Skin epidermis (tissue), 12 donors: Measurements from ENCODE around the gene MBD3L4.
A peak's percentile ranks its signal among the peaks of the same experiment; 100 is the strongest.
"Not testable (repeated sequence)": the region's sequence is repeated elsewhere in the genome, so short reads cannot be mapped to it uniquely, and the experiment has no call there.

Experiments used
- H3K27ac ChIP-seq, 21 experiments: fragments of 200-600 bp; sonication (generic) in 11 of 21; one replicate each; pipeline ENCODE4 v1.5.0; 2020; ENCODE audit warnings: mild to moderate bottlenecking in 3 of 21, inconsistent platforms in 2 of 21, moderate library complexity in 2 of 21
- H3K4me3 ChIP-seq, 7 experiments: fragments of 200-600 bp; sonication (generic) in 2 of 7; one replicate each; pipeline ENCODE4 v1.5.0; 2020; ENCODE audit warnings: inconsistent platforms in 2 of 7, mild to moderate bottlenecking in 2 of 7, moderate library complexity in 1 of 7

MBD3L4 gene

GRCh38 chr19:7052896-7053295 lies 12.9 kb upstream of the MBD3L4 start:
- H3K4me3 ChIP-seq, H3K27ac ChIP-seq: not testable (repeated sequence)

- H3K27ac ChIP-seq, H3K4me3 ChIP-seq: not testable (repeated sequence)
Measured at GRCh38 chr19:7051421-7051820, 11.4 kb upstream of the MBD3L4 start.

GRCh38 chr19:7049021-7049420 lies 9.0 kb upstream of the MBD3L4 start, which contains the start of gene MBD3L2:
MBD3L2 (plus strand) TSS chr19:7049321; CDS start chr19:7049374, 53 bp downstream.
- not testable (repeated sequence) for H3K4me3 ChIP-seq, H3K27ac ChIP-seq

GRCh38 chr19:7041563-7041962 lies 1.6 kb upstream of the MBD3L4 start:
- H3K4me3 ChIP-seq, H3K27ac ChIP-seq: not testable (repeated sequence)

GRCh38 chr19:7030278-7030677 lies 9.7 kb downstream of the MBD3L4 start, which contains the start of gene MBD3L5:
MBD3L5 (plus strand) TSS chr19:7030578; CDS start chr19:7030612, 34 bp downstream.
- not testable (repeated sequence) for H3K4me3 ChIP-seq, H3K27ac ChIP-seq

- not testable (repeated sequence) for H3K27ac ChIP-seq, H3K4me3 ChIP-seq
Measured at GRCh38 chr19:7028790-7029189, 11.2 kb downstream of the MBD3L4 start.

GRCh38 chr19:7021331-7021730 lies 18.6 kb downstream of the MBD3L4 start, which contains the start of gene MBD3L2B:
MBD3L2B (minus strand) TSS chr19:7021431; CDS start chr19:7021397, 34 bp downstream.
- not testable (repeated sequence) for H3K4me3 ChIP-seq, H3K27ac ChIP-seq

- Histone ChIP-seq H3K4me3 (no peak overlapping the region), H3K27ac (no peak overlapping the region)
Measured at GRCh38 chr19:7018828-7019227, 21.2 kb downstream of the MBD3L4 start.

- Histone ChIP-seq H3K4me3 (no peak overlapping the region), H3K27ac (peak overlapping the region in 1 of 21 experiments; percentile 23)
Measured at GRCh38 chr19:7013678-7014077, 26.3 kb downstream of the MBD3L4 start.

- Histone ChIP-seq H3K27ac (no peak overlapping the region), H3K4me3 (no peak overlapping the region)
Measured at GRCh38 chr19:7010722-7011593, 29.0 kb downstream of the MBD3L4 start.

GRCh38 chr19:7007859-7008258 lies 32.1 kb downstream of the MBD3L4 start:
- Histone ChIP-seq H3K4me3 (no peak overlapping the region), H3K27ac (no peak overlapping the region)

- H3K4me3 ChIP-seq: no peak overlapping the region
Measured at GRCh38 chr19:7006135-7006704, 33.8 kb downstream of the MBD3L4 start.

GRCh38 chr19:7004313-7004931 lies 35.6 kb downstream of the MBD3L4 start:
- Histone ChIP-seq H3K4me3 (no peak overlapping the region), H3K27ac (no peak overlapping the region)

More at GRCh38 chr19:7006135-7006704, 33.8 kb downstream of the MBD3L4 start:
- H3K27ac ChIP-seq: no peak overlapping the region

- H3K4me3 ChIP-seq: no peak overlapping the region
- peak overlapping the region in 2 of 21 experiments; percentile 36 to 67 for H3K27ac ChIP-seq
Measured at GRCh38 chr19:7000816-7001215, 39.2 kb downstream of the MBD3L4 start.

- no peak overlapping the region for H3K4me3 ChIP-seq
- H3K27ac ChIP-seq: peak overlapping the region in 2 of 21 experiments; percentile 36 to 67
Measured at GRCh38 chr19:7000333-7000732, 39.6 kb downstream of the MBD3L4 start.

- Histone ChIP-seq H3K4me3 (no peak overlapping the region), H3K27ac (peak overlapping the region in 1 of 21 experiments; percentile 67)
Measured at GRCh38 chr19:6999933-7000332, 40.0 kb downstream of the MBD3L4 start.

GRCh38 chr19:6997679-6998445 lies 42.1 kb downstream of the MBD3L4 start:
- no peak overlapping the region for H3K4me3 ChIP-seq

GRCh38 chr19:6996810-6997209 lies 43.2 kb downstream of the MBD3L4 start:
- no peak overlapping the region for H3K4me3 ChIP-seq

More at GRCh38 chr19:6997679-6998445, 42.1 kb downstream of the MBD3L4 start:
- peak overlapping the region in 2 of 21 experiments; percentile 36 to 69 for H3K27ac ChIP-seq

GRCh38 chr19:6995054-6995453 lies 44.9 kb downstream of the MBD3L4 start:
- Histone ChIP-seq H3K4me3 (no peak overlapping the region), H3K27ac (no peak overlapping the region)

More at GRCh38 chr19:6996810-6997209, 43.2 kb downstream of the MBD3L4 start:
- H3K27ac ChIP-seq: peak overlapping the region in 1 of 21 experiments; percentile 69
